Epithelial cell of prostate (primary cell): ENCODE measurements around the gene ADARB1.
"Not testable (repeated sequence)": the region's sequence is repeated elsewhere in the genome, so short reads cannot be mapped to it uniquely, and the experiment has no call there.

Experiments used
- DNase-seq: peaks from one replicate; pipeline ENCODE4 v3.0.0-alpha.2; 2011; ENCODE audit warnings: low read depth, low spot score
- H3K27ac ChIP-seq: fragments of 450-650 bp; 2 replicates; pipeline ENCODE4 v1.5.1; 2017; ENCODE audit warnings: mild to moderate bottlenecking

ADARB1 gene

GRCh38 chr21:45142469-45143308, 68.3 kb downstream of the ADARB1 start:
- no peak overlapping the region for H3K27ac ChIP-seq
- DNase-seq, result no peak

DNA sequence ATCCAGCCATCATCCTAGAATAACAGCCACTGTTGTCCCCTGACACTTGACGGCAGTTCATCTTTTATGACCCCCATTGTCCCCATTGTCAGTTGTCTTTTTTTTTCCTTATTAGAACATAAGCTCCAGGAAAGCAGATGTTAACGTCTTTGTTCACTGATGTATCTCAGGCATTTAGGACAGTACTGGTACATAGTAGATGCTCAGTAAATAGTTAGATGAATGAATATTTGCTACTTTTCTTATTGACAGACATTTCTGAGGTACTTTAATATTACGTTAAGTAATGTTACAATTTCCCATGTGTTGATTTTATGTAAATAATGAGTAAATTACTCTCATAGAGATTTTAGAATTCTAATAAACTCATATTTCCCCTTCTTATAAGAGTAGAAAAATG, 69.5 kb downstream of the ADARB1 start:
- no peak for DNase-seq
- no peak overlapping the region for H3K27ac ChIP-seq

GRCh38 chr21:45145146-45145545, 70.8 kb downstream of the ADARB1 start:
- no peak for DNase-seq
- no peak overlapping the region for H3K27ac ChIP-seq

- H3K27ac ChIP-seq, DNase-seq: not testable (repeated sequence)
Observed at GRCh38 chr21:45145846-45146245, 71.5 kb downstream of the ADARB1 start.

DNA sequence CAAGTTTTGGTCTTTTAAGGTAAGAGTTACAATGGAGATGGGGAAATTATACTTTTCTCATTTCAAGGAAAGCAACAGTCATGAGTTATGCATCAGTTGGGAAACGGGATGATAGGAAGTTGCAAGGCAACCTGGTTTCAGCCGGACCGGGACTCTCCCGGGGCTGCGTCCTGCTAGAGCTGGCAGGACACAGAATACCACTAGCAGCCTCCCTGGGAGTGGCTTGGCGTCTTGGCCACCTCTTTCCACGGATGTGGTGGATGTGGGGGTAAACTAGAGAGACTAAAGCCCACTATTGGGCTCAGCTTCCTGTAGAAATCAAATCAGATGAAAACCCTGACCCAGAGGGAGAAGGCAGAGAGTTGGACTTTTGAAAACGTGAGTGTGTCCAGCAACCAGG, 71.9 kb downstream of the ADARB1 start:
- DNase-seq, result no peak
- no peak overlapping the region for H3K27ac ChIP-seq

DNA sequence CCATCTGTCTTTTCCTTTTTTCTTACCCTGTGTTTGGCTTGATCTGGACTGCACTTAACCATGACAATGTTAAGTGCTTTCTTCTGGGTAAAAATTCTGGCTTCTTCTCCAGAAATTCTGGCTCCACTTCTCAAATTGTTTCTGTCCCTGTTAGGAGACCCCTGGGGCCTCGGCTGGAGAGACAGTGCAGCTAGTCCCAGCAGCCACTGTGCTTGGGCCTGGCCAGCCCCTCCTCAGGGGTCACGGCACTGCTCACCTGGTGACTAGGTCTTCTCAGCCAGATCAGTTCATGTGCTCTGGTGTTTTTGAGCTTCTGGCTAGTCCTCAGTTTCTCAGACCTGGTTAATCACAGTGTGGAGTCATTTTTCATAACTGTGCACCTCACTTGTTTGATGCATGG, 72.4 kb downstream of the ADARB1 start:
- H3K27ac ChIP-seq, result no peak overlapping the region

GRCh38 chr21:45147473-45148315, 73.3 kb downstream of the ADARB1 start:
- no peak for DNase-seq
- H3K27ac ChIP-seq, result no peak overlapping the region

More for the DNA sequence above, 72.4 kb downstream of the ADARB1 start:
- DNase-seq, result no peak

- no peak overlapping the region for H3K27ac ChIP-seq
Observed at GRCh38 chr21:45148316-45148990, 74.1 kb downstream of the ADARB1 start.

GRCh38 chr21:45149021-45149420, 74.6 kb downstream of the ADARB1 start:
- no peak overlapping the region for H3K27ac ChIP-seq
- no peak for DNase-seq

More at GRCh38 chr21:45148316-45148990, 74.1 kb downstream of the ADARB1 start:
- no peak for DNase-seq

GRCh38 chr21:45150638-45151131, 76.3 kb downstream of the ADARB1 start:
- H3K27ac ChIP-seq, result no peak overlapping the region
- DNase-seq, result no peak

DNA sequence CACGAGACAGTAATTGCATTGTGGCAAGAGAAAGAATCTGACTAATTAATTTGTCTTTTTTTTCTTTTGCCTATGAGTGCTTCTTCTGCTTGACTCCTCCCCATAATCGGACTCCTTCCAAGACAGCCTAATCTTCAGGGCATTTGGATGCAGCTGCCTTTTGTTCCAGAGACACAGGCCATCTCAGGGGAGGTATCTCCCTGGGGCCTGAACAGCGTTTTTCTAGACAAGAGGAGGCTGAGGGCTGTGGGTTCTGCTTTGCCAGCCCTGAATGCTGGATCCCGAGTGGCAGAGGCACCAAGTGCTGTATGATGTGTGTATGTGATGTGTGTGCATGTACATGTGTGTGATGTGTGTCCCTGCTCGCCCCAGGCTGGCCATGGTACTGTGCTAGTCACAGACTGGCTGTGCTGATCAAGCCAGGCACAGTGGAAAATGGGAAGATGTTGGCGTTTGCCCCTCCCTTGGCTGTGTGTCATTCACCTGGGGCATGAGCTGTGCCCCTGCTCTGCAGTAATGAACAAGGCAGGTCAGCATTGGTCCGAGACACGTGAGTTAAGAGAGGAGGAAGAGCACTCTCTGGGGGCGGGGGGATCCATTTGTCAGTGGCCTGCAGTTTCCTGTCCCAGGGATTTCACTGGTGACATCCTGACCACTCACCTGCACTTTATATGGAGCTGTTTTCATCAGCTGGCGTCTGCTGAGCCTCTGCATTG, 77.2 kb downstream of the ADARB1 start:
- no peak for DNase-seq

GRCh38 chr21:45152265-45152746, 77.9 kb downstream of the ADARB1 start:
- H3K27ac ChIP-seq, result no peak overlapping the region
- DNase-seq, result no peak

More for the DNA sequence above, 77.2 kb downstream of the ADARB1 start:
- no peak overlapping the region for H3K27ac ChIP-seq

DNA sequence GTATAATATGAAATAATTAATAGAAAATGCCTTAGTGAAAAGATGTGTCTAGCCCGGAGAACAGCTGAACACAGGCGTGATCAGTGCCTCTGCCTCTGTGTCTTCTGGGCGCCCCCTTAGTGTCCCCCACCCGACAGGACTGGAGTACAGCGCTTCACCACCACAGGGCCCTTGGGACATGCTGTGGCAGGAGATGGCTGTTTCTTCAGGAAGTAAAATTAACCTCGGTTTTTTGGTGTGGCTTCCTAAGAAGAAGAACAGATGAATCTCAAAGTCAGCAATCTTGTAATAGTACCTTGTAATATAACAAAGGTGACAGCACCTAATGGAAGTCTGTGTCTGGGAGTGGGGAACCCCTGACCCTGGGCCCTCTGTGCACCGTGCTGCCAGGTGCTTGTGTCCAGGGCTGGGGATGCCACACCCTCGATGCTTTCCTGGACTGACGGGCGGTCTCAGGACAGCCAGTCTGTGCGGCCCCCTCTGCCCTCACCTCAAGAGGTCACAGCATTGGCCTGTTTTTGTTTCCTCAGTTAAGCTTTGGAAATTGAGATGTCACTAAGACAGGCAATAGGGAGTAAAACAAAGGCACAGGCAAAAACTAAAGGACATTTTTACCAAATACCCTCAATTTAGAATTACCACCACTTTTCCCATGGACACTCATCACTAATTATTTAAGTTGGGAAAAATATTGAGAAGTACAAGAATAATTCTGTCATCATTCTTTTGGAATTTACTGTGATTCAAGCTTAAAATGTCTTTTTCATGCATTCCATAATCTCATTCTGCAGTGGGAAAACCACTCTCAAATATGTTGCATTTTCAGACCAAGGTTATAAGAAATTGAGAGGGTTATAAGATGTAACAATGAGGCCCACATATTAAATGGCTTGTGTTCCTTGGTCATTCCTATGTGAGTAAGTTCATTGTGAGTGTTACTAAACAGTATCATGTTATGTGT, 79.3 kb downstream of the ADARB1 start:
- H3K27ac ChIP-seq, result no peak overlapping the region
- DNase-seq, result no peak

DNA sequence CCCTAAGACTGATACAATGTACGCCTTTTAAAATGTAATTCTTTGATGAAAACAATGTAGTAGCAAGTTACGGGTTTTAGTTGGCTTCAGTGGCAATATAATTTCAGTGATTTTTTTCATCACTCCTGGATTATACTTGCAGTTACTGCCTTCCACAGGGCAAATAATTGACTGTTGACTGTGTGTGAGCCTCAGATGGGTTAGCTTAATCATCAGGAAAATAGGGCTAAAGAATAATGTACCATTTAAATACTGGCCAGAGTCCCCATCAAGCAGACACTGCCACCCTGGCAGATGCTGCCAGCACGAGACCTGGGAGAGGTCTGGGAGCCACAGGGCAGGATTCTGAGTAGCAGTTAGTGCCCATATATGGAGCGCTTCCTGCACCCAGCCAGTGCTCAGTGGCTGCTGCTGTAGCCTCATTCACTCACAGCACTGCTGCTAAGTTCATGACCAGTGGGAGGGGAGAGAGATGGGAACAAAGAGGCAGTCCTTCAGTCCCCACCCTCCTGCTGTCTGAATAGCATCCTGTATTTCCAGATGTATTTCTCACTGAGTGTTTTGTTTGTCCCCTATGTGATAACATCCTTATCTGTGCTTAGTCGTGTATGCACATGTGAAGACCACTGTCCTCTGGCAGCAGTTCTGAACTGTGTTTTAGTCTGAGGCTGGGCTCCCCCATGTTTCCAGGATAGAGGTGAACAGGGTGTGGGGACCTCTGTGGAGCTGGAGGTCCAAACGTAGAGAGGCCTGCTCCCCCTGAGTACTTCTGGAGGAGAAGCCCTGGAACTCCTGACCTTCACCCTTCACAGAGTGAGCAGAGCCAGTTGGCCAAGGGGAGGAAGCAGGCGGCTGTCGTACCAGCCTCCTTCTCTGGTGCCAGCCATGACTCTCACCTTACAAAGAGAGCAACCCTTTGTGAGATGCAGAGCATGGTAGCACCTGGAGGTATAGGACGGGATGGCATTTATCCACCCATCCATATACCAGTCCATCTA, 80.4 kb downstream of the ADARB1 start:
- DNase-seq, result no peak
- H3K27ac ChIP-seq, result no peak overlapping the region

DNA sequence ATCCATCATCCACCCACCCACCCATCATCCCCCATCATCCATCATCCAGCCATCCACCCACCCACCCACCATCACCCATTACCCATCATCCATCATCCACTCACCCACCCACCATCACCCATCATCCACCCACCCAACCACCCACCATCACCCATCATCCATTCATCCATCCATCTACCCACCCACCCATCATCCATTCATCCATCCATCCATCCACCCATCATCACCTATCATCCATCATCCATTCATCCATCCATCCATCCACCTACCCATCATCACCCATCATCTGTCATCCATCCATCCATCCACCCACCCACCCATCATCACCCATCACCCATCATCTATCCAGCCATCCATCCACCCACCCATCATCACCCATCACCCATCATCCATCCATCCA, 81.5 kb downstream of the ADARB1 start:
- DNase-seq, result no peak
- no peak overlapping the region for H3K27ac ChIP-seq

GRCh38 chr21:45156459-45156858, 82.1 kb downstream of the ADARB1 start:
- H3K27ac ChIP-seq, result no peak overlapping the region
- no peak for DNase-seq

DNA sequence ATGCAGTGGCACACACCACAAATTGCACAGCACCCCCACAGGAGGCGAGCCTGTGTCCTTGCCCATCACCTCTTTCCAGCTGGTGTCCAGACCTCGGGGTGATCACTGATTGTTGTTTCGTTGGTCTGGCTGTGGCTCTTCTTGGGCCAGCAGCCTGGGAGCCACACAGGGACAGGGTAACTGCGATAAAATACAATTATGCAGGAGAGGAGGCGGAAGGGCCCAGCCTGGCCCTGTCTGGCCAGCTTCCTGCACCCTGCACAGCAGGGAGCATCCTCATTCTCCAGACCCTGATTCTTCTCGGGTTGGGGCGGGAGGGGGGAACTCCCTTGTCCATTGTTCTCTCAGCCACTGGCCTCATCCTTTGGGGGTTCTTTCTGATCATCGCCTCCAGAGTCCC, 83.6 kb downstream of the ADARB1 start:
- DNase-seq, result no peak
- no peak overlapping the region for H3K27ac ChIP-seq
